HG02610 (cell line): ENCODE data around the gene NKX6-2.

Experiments used
- ATAC-seq: cut with Tn5 transposase; IDR thresholded peaks from one replicate; pipeline ENCODE4 v1.9.1; 2021; ENCODE audit warnings: mild to moderate bottlenecking, moderate library complexity; ENCODE audit not compliant: unreplicated experiment

NKX6-2 gene

GRCh38 chr10:132813560-132814468 lies 27.9 kb upstream of the NKX6-2 start:
- ATAC-seq, result no peak

DNA sequence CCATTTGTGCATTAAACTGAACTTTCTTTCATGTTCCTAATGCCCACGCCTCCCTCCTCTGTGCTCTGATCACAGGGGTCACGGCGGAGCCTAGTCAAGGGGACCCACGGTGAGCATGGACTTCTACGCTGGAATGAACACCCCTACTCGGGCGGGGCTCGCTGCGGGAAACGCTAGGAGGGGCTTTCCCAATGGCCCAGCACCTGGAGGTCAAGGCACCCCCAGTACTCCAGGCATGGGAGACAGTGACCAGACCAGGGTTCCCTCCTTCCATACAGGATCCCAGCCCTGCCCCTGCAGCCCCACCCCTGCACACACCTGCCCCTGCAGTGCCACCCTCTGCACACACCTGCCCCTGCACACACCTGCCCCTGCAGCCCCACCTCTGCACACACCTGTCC lies 27.1 kb upstream of the NKX6-2 start:
- no peak for ATAC-seq

DNA sequence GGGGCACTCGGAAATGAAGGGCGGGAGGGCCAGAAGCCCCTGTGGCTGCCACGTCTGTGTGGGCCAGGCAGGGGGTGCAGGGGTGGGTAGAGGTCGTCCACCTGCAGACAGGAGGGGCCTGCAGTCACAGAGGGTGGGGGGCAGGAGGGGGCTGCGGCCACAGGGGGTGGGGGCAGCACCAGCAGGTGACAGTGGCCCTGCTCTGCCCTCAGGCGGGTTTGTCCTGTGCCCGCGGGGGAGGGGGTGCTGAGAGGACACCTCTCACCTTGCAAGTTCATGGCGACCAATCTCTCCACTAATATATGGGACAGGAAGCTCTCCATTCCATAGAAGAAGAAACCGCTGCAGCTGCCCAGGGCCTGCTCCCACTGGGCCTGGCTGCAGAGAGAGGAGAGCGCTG lies 26.6 kb upstream of the NKX6-2 start:
- no peak for ATAC-seq

DNA sequence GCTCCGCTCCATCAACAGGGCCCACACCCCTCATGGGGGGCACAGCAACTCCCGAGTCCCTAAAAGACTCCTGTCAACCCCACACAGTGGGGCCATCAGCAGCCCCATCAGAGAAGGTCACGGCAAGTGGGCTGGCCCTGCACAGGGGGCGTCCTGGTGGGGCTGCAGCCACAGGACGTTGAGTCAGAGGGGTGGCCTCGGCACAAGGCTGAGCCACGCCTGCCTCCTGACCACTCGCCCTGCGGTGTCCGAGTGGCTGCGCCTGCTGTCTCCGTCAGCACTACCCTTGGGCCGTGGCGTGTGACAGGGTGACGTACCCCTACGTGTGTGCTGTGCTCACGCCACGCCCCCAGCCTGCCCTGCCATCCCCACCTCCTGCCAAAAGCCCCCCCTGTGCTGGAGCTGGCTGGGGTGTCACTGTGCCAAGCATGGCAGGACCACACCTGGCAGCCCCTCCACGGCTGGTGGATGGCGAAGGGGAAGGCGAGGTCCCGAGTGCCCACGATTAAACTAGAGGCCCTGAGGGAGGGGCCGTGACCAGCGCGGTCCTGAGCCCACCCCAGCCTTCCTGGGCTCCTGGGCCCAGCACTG lies 26.0 kb upstream of the NKX6-2 start:
- ATAC-seq, result no peak

DNA sequence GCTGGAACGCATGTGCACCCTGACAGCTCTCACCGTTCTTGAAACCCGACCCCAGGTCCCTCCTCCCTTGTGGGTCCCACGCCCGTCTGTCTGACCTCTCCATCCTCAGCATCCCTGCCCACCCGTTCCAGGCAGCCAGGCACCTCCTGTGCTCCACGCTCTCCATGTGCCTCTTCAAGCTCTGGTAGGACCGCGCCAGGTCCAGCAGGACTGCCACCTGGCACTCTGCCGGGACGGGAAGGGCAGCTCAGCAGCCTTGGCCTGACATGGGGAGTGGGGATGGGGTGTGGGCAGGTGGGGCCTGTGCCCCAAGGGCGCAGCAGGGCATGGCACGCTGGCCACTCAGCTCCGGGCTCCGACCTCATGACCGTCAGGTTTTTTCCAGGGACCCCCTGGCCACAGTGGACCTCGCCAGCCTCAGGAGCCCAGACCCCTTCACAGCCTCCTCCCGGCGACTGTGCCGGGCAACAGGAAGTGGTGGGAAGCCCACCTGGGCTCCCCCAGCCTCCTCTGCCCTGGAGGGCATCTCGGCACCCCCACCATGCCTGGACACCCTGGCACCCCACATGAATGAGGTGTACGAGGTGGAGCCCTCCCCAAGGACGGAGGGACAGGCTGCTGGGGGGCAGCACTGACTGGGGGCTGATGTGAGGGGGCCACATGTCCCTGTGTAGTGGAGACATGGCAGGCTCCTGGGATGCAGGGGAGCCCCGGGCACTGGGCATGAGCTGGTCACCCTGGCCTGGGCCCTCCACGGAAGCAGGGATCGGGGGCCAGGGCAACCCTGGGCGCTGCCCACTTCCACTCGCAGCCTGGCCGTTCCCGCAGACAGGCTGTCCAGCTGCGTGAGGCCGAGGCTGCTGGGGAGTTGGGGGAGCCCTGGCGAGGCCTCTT lies 25.1 kb upstream of the NKX6-2 start:
- no peak for ATAC-seq

DNA sequence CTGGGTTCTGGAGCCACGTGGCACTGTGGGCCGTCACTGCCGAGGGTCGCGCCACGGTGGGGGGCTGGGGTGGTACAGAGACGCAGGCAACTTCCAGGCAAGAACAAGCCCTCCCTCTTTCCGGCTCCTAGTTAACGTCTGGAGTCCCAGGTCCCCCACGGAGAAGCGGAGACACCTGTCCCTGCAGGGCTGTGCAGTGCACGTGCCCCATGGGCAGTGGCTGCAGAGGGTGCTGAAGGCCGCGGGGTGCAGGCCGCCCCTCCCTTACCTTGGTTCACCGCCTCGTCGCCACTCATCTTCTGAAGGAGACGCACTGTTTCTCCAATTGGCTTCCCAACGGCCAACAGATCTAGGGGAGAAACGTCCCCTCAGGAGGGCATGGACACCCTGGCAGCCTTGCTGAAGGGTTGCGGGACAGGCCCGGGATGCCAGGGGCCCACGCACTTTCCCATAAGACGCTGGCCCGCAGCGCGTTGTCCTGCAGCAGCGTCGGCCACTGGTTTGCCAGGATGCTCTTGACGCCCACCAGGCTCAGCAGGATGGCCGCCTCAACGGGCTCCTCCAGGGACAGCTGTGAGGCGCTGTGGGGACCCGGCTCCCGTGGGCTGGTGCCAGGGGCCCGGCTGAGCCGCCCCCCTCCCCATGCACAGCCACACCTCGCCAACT lies 24.3 kb upstream of the NKX6-2 start:
- no peak for ATAC-seq

GRCh38 chr10:132809232-132810140 lies 23.5 kb upstream of the NKX6-2 start:
- ATAC-seq, result no peak

GRCh38 chr10:132808383-132809231 lies 22.7 kb upstream of the NKX6-2 start:
- ATAC-seq, result no peak

DNA sequence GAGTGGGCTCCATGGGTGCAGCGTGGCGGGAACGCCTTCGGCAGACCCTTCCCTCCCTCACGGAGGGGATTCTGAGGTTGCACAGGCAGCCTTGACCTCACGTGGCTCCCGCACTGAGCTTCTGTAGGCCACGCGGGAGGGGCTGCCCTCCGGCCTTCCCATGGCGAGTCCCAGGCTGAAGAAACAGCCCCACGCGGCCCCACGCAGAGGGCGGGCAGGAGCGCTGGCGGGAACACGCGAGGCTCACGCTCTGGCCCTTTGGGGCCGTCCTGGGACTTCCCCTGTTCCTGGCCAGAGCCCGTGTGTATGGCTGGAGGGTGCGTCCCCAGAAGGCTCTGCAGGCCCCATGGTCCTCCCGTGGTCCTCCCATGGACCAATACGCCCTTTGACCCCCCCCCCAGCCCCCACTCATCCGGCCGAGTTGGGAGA lies 21.7 kb upstream of the NKX6-2 start:
- no peak for ATAC-seq

GRCh38 chr10:132806561-132807003 lies 20.6 kb upstream of the NKX6-2 start:
- ATAC-seq, result no peak

- ATAC-seq, result no peak
Observed at GRCh38 chr10:132806110-132806509, 20.2 kb upstream of the NKX6-2 start.

- ATAC-seq, result no peak
Observed at GRCh38 chr10:132805599-132805998, 19.7 kb upstream of the NKX6-2 start.

DNA sequence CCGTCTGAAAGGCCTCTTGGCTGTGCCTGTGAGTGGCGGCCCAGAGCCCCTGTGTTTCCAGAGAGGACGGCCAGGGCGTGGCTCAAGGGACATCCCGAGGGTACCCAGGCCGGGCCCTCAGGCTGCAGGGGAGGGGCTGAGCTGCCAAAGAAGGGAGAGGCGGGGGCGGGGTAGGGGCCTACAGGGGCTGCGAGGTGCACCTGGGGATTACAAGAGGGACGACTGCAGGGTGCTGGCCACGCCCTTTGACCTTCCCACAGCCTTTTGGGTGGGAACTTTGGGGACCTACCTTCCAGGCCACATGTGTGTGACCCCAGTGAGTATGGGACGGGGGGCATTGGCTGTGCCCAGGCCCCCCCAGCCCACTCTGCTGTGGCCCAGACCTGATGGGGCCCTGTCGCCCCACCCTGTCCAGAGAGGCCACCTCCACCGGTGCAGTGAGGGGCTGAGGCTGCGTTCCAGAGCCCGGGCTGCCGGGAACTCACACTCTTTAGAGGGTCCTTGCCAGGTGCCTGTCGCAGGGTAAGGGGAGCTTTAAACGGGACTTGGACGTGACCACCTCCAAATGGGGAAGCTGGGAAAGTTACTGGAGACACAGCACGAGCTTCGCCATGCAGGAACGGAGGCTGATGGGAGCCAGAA lies 19.0 kb upstream of the NKX6-2 start:
- no peak for ATAC-seq

GRCh38 chr10:132804287-132804686 lies 18.3 kb upstream of the NKX6-2 start:
- no peak for ATAC-seq

DNA sequence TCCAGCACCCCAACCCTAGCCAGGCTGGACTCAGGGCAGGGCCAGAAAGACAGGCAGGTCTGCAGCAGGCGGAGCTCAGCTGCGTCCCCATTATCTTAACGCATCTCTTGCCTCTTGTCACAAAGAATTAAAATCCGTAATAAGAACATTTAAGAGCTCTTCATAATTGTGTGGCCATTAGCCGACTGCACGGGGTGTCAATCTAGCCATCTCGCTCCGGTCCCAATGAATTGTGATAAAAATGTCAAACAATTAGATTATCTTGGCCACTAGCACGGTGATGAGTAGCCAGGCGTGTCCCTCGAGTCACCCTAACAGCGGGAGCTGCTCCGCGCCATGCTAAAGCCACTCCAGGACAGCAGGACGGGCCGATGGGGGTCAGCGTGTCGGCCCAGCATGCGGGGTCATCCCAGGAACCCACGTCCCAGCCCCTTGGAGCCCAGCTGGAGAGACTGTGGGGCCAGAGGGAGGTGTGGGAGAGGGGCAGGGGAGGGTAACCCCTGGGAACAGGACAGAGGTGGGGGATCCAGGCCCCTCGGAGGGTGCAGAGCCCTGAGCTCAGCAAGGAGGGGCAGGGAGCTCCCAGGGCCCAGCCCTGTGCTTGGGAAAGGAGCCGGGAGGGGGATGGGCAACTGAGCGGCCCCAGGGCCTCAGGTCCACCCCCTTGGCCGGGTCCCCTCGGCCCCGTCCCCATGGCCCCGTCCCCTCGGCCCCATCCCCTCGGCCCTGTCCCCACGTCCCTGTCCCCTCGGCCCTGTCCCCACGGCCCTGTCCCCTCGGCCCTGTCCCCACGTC lies 17.7 kb upstream of the NKX6-2 start:
- no peak for ATAC-seq

GRCh38 chr10:132802694-132803320 lies 16.9 kb upstream of the NKX6-2 start:
- ATAC-seq, result no peak

DNA sequence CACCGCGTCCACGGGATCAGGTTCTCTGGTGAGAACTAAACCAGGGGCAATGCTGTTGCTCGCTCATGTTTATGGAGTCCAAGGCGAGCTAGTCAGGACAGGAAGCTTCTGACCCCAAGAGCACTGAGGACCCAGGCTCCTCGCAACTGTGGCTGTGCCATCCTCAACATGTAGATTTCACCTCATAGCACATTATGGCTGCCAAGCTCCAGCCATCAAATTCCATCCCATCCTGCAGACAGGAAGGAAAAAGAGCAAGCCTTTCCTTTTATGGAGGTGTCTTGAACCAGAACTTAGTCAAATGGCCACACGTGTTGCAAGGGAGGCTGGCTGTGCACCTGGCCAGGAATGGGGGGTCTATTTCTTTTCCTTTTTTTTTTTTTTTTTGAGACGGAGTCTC lies 16.1 kb upstream of the NKX6-2 start:
- ATAC-seq, result no peak
